Nucleus accumbens (tissue), 56 donors: ENCODE data around the gene RNF212B.
"Not testable (repeated sequence)": the region's sequence is repeated elsewhere in the genome, so short reads cannot be mapped to it uniquely, and the experiment has no call there.

ENCODE experiments used
- DNase-seq, 56 donors: peaks; one replicate each; lab custom pipeline; 2025; lab: John Stamatoyannopoulos, UW

Gene RNF212B, protein sequence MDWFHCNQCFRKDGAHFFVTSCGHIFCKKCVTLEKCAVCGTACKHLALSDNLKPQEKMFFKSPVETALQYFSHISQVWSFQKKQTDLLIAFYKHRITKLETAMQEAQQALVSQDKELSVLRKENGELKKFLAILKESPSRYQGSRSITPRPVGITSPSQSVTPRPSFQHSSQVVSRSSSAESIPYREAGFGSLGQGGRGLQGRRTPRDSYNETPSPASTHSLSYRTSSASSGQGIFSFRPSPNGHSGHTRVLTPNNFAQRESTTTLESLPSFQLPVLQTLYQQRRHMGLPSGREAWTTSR

DNA sequence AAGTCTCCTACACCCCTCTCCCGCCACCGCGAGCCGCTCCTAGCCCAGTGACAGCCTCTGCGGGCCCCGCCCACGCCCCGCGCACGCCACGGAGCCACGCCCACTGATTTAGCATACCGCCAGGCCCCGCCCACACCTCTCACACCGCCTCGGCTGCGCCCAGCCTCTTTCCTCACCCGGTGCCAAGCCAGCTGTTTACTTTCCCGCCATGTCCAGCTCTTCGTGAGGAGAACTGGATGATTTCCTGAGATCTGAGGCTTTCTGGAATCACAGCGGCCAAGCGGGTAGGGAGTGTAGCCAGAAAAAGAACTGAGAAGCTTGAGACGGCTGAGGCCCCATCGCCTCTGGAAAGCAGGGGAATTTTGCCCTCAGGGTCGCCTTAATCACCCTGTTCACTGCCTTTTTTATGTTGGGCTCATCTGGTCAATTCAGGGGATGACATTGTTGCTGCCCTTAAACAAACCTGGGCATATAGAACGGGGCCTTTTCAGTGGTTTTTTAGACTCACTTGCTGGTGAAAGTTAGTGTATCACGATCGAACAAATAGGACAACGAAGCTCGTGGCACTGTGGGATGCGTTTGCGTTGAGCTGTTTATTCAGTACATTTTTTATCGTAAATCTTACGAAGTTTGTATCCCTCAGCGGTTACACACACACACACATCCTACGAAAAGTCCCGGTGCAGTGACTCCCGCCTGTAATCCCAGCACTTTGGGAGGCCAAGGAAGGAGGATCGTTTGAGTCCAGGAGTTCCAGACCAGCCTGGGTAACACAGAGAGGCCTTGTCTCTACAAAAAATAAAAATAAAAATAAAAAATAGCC is at the start of gene RNF212B:
TSS of gene RNF212B (plus strand) at position 165 of the 823 bp plus-strand sequence. CDS start 2,410 bp downstream, outside the sequence.
- DNase-seq, result peak in 49 of 56 donors; percentile 2 to 87 (median 45)

DNA sequence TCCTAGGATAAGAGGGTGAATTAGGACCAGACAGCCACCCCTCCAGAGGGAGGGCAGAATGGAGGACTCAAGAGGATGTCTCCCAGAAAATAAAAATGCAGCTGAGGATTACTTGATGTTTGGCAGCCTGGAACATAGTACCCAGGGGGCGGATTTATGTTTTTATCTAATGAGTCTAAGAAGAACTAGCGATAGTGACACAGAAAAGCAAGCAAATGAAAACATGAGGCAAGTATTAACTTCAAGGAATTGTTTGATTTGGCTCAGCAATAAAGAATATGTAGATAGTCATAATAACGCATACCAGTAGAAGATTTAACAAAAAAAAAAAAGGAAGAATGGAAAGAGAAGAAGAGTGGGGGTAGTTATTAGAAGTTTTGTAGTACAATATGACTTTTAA is 44.3 kb upstream of the RNF212B start:
- no peak for DNase-seq

DNA sequence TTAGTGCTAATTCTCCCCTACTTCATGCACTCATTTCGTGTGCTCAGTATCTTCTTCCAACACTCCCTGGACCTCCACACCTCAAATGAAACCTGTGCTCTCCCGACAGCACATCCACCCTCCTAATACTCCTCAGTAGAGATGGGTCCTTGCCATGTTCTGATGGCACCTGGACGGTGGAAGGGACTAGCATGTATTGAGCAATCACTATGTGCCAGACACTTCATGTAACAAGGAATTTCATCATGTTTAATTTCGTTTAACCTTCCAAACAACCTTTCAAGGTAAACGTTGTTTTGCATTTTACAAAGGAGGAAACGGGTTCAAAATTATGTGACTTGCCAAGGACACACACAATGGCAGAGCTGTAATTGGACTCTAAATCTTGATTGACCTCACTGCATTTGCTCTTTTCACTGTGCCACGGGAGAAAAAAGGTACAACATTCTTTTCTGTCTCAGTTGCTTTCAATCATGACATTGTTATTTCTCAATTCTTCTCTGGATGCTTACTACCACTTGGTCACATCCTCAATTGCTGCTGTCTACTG is 42.1 kb upstream of the RNF212B start:
- DNase-seq, result no peak

DNA sequence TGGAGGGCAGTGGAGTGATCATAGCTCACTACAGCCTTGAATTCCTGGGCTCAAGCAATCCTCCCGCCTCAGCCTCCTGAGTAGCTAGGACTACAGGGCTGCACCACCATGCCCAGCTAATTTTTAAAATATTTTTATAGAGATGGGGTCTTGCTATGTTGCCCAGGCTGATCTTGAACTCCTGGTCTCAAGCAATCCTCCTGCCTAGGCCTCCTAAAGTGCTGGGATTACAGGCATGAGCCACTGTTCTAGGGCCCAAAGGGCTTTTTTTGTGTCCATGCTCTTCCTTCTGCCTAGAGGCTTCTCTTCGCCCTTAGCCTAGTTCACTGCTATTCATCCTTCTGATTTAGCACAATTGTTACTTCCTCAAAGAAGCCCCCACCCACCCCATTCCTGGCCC is 41.2 kb upstream of the RNF212B start:
- DNase-seq, result not testable (repeated sequence)

DNA sequence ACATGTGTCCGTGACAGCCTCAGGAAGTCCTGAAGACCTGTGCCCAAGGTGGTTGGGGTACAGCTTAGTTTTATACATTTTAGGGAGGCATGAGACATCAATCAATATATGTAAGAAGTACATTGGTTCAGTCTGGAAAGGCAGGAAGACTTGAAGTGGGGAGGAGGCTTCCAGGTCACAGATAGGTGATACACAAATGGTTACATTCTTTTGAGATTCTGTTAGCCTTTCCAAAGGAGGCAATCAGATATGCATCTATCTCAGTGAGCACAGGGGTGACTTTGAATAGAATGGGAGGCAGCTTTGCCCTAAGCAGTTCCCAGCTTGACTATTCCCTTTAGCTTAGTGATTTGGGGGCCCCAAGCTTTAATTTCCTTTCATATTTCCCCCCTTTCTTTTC is 38.6 kb upstream of the RNF212B start:
- DNase-seq, result not testable (repeated sequence)

DNA sequence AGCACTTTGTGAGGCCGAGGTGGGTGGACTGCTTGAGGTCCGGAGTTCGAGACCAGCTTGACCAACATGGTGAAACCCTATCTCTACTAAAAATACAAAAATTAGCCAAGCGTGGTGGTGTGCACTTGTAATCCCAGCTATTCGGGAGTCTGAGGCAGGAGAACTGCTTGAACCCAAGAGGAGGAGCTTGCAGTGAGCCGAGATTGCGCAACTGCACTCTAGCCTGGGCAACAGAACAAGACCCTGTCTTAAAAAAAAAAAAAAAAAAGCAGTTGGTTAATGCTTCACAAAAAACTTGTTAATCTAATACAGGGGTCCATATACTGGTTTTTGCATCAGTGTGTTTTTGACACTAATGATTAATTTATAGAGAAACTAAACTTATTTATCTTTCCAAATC is 35.7 kb upstream of the RNF212B start:
- DNase-seq, result no peak

DNA sequence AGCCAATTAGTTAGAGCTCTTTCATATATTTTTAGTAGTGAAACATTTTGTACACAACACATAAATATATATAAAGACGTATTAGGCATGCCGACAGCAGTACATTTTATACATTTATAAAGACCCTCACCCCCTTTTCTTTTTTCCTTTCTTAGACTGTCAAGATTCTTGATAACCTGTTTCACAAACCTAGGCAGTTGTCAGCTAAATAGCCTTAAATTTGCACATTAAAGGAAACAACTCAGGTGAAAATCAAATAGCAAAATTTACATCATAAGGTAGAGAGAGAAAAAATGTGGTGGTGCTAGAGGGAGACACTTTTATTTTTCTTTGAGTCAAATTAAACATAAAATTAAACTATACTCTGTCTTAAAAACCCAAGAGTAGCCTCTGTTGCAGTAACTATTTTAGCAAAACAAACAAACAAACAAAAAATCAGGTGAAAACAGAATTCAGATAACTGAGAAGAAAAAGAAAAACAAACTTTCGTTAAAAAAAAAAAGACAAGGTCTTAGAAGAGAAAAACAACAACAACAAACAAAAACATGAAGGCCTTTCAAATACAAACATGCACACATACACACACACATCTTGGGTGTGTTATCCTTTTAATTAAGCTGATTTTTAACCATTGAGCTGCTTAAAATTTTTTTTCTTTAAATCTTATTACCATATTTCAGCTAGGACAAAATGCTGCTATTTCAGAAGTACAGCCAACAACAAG is 31.2 kb upstream of the RNF212B start:
- no peak for DNase-seq

DNA sequence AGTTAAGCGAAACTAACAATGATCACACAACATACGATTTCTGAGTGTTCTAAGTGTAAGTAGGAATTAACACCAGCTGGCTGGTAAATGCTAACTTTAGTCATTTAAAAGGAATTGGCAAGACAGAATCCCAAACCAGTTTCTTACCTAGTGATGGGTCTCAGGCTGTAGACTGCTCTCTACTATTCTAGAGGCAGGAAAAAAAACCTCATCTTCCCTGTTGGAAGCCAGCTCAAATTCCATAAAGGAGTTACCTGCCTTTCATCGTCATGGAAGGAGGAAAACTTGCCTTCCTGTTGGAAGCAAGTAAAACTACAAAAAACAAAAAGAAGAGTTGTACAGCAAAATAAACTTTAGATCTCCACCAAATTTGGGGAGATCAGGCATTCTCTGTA is 30.6 kb upstream of the RNF212B start:
- DNase-seq, result no peak

DNA sequence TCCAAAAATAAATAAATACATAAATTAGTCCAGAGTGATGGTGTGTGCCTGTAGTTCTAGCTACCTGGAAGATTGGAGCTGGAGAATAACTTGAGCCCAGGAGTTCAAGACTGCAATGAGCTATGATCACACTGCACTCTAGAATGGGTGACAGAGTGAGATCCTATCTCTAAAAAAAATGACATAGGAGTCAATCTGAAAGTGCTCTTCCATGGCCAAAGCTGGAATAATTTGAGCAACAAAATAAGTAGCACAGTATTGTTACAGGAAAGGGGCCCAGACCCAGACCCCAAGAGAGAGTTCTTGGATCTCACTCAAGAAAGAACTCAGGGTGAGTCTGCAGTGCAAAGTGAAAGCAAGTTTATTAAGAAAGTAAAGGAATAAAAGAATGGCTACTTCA is 29.4 kb upstream of the RNF212B start:
- DNase-seq, result no peak

DNA sequence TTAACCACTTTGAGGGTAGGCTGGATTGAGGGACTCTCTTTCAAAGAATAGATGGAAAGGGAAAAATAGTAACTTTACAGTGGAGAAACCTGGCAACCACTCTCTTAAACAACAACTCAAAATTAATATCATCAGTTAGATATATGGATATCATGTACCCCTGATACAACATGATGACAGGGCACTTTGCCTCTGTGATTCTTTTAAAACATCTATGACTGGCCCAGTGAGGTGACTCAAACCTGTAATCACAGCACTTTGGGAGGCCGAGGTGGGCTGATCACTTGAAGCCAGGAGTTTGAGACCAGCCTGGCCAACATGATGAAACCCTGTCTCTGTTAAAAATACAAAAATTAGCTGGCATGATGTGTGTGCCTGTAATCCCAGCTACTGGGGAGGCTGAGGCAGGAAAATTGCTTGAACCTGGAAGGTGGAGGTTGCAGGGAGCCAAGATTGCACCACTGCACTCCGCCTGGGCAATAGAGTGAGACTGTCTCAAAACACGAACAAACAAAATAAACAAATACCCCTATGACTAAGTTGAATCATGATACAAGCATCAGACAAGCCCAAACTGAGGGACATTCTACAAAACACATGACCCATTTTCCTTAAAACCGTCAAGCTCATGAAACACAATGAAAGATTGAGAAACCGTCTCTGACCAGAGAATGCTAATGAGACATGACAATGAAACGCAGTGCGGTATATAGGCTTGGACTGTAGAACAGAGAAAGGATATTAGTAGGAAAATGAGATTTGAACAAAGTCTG is 27.9 kb upstream of the RNF212B start:
- no peak for DNase-seq

DNA sequence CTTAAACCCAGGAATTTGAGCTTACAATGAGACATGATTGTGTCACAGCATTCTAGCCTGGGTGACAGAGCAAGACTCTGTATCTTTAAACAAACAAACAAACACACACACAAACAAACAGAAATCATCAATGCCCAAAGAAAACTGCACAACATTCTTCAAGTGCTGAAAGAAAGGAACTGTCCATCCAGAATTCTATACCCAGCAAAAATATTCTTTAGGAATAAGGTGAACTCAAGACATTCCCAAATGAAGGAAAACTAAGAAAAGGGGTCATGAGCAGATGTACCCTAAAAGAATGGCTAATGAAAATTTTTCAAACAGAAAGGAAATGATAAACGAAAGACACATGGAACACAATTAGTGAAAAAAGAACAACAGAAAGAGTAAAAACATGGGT is 22.3 kb upstream of the RNF212B start:
- no peak for DNase-seq

DNA sequence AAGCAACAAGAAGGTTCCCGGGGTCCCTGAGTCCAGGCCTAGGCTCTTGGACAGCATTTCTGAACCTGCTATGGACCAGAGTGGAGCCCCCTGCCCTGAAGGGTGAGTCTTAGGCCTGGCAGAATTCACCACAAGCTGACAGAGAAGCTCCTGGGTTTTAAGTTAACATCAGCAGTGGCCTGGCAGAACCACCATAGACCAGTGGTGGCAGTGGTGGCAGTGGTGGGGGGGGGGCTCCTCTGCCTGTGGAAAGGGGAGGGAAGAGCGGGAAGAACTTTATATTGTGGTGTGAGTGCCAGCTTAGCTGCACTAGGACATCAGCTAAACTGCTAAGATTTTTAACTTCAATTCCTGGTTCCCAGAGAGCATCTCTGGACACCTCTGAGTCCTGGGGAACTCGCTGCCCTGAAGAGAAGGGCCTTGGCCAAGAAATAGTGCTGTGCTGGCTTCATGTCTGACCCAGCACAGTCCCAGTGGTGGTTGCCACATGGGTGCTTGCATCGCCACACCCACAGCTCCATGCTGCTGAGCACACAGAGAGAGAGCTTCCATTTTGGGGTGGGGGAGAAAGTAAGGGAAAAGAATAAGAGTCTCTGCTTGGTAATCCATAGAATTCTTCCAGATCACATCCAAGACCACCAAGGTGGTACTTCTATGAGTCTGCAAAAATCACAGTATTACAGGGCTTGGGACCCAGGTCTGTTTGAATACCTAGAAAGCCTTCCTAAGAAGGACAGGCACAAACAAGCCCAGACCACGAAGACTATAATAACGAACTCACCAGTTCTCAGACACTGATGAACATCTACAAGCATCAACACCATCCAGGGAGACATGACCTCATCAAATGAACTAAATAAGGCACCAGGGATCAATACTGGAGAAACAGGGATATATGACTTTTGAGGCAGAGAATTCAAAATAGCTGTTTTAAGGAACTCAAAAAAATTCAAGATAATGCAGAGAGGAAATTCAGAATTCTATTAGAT is 20.4 kb upstream of the RNF212B start:
- no peak for DNase-seq

DNA sequence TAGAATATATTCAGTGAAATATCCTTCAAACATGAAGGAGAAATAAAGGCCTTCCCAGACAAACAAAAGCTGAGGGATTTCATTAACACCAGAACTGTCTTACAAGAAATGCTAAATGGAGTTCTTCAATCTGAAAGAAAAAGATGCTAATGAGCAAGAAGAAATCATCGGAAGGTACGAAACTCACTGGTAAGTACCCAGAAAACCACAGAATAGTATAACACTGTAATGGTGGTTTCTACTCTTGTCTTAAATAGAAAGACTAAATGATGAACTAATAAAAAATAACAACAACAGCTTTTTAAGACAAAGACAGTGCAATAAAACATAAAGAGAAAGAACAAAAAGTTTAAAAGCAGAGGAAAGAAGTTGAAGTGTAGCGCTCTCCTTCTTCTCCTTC is 18.7 kb upstream of the RNF212B start:
- DNase-seq, result no peak

DNA sequence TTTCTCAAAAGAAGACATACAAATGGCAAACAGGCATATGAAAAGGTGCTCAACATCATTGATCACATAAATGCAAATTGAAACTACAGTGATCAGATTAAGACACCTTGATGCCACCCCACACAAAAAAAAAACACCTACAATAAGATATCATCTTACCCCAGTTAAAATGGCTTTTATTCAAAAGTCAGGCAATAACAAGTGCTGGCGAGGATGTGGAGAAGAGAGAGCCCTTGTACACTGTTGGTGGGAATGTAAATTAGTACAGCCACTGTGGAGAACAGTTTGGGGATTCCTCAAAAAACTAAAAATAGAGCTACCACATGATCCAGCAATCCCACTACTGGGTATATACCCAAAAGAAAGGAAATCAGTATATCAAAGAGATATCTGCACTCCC is 12.8 kb upstream of the RNF212B start:
- DNase-seq, result not testable (repeated sequence)

DNA sequence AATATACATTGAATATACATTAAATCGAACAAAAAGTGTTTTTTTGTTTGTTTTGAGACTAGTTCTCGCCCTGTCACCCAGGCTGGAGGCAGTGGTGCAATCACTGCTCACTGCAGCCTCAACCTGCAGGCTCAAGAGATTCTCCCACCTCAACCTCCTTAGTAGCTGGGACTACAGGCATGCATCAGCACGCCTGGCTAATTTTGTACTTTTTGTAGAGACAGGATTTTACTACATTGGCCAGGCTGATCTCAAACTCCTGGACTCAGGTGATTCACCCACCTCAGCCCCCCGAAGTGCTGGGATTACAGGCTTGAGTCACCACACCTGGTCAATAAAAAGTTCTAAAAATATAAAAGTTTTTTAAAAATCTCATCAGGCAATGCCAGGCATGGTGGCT is 10.2 kb upstream of the RNF212B start:
- no peak for DNase-seq

DNA sequence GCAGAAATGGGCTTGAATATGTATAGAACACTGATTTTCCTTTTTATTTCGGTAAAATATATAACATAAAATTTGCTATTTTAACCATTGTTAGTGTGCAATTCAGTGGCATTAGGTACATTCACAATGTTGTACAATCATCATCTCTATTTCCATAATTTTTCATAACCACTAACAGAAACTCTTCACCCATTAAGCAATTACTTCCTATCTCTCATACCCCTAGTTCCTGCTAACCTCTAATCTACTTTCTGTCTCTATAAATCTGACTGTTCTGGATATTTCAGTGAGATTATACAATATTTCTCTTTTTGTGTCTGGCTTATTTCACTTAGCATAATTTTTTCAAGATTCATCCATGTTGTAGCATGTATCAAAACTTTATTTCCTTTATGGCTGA is 8.9 kb upstream of the RNF212B start:
- DNase-seq, result no peak

DNA sequence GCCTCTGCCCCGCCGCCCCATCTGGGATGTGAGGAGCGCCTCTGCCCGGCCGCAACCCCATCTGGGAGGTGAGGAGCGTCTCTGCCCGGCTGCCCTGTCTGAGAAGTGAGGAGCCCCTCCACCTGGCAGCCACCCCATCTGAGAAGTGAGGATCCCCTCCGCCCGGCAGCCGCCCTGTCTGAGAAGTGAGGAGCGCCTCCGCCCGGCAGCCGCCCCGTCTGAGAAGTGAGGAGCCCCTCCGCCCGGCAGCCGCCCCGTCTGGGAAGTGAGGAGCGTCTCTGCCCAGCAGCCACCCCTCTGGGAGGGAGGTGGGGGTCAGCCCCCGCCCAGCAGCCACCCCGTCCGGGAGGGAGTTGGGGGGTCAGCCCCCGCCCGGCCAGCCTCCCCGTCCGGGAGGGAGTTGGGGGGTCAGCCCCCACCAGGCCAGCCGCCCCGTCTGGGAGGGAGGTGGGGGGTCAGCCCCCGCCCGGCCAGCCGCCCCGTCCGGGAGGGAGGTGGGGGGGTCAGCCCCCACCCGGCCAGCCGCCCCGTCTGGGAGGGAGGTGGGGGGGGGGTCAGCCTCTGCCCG is 5.4 kb upstream of the RNF212B start:
- DNase-seq, result not testable (repeated sequence)

DNA sequence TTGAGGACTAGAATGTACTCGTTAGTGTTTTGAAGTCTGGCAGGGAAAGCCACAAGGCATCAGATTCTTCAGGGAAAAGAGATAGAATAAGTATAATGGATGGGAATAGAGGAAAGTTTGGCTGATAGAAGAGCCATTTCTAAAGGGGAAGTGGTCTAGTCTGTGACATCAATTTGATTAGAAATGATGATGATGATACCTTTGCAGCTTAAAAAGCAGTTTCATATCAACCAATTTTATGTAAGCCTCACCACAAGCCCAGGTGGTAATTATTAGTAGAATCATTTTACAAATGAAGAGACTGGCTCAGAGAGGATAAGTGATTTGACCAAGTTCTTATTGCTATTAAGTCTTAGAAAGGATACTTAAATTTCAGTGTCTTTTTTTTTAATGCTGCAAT is 2.9 kb downstream of the RNF212B start:
- no peak for DNase-seq
